NAMALWA (cell line): ENCODE measurements around the gene SARDH.

ENCODE experiments used
- DNase-seq: peaks from one replicate; pipeline ENCODE4 v3.0.0-alpha.2; 2015; ENCODE audit warnings: low spot score

Gene SARDH

GRCh38 chr9:133645021-133645765, 93.0 kb downstream of the SARDH start:
- DNase-seq, result no peak

- no peak for DNase-seq
Observed at GRCh38 chr9:133643978-133644760, 94.0 kb downstream of the SARDH start.

- no peak for DNase-seq
Observed at GRCh38 chr9:133643362-133643755, 94.8 kb downstream of the SARDH start.

- DNase-seq, result no peak
Observed at GRCh38 chr9:133642708-133643361, 95.3 kb downstream of the SARDH start.

GRCh38 chr9:133641861-133642595, 96.1 kb downstream of the SARDH start:
- no peak for DNase-seq

GRCh38 chr9:133641396-133641655, 96.8 kb downstream of the SARDH start:
- DNase-seq, result no peak

GRCh38 chr9:133640580-133641395, 97.4 kb downstream of the SARDH start:
- DNase-seq, result no peak

GRCh38 chr9:133640160-133640559, 98.0 kb downstream of the SARDH start:
- no peak for DNase-seq

- DNase-seq, result no peak
Observed at GRCh38 chr9:133639613-133640012, 98.5 kb downstream of the SARDH start.

- DNase-seq, result no peak
Observed at GRCh38 chr9:133638711-133639110, 99.4 kb downstream of the SARDH start.

GRCh38 chr9:133638076-133638475, 100.1 kb downstream of the SARDH start:
- DNase-seq, result no peak

GRCh38 chr9:133637451-133638055, 100.6 kb downstream of the SARDH start:
- DNase-seq, result no peak

GRCh38 chr9:133636902-133637301, 101.2 kb downstream of the SARDH start:
- no peak for DNase-seq

- DNase-seq, result no peak
Observed at GRCh38 chr9:133635533-133636531, 102.3 kb downstream of the SARDH start, which contains the start of gene DBH. Gene DBH (plus strand): TSS chr9:133636363. CDS start chr9:133636372, 9 bp downstream.

- no peak for DNase-seq
Observed at GRCh38 chr9:133635098-133635497, 103.1 kb downstream of the SARDH start.

GRCh38 chr9:133634081-133634691, 104.0 kb downstream of the SARDH start:
- peak; percentile 10 for DNase-seq

GRCh38 chr9:133633681-133634080, 104.5 kb downstream of the SARDH start:
- no peak for DNase-seq

GRCh38 chr9:133632806-133633680, 105.1 kb downstream of the SARDH start:
- DNase-seq, result no peak
